IMR-90 (cell line): Measurements from ENCODE around the gene TMEM271. TPM values are rescaled to one million over a fixed set of nuclear protein-coding genes. Genes with fewer than 3 reads are reported as not detected.

Experiments used
- ATAC-seq: fragments of 200-7000 bp; cut with Tn5 transposase; 2 replicates; pipeline ENCODE4 v1.9.1; 2020; ENCODE audit warnings: low read depth, mild to moderate bottlenecking, moderate library complexity
- BruUV-seq: library from RNA; stranded (reverse); fragments of 400-500 nt; replicated peaks from 2 replicates; lab custom pipeline; 2021; lab: Mats Ljungman, UMichigan
- CTCF ChIA-PET: fragments of 300-600 bp; formaldehyde crosslinking; extraction: SDS; loops from one replicate; lab custom pipeline; 2021; ENCODE audit warnings: antibody characterized with exemption; lab: Yijun Ruan, JAX
- POLR2A ChIA-PET: fragments of 300-600 bp; sonication (Branson Sonifier 250); formaldehyde crosslinking; loops from one replicate; lab custom pipeline; 2022; ENCODE audit warnings: antibody characterized with exemption; ENCODE audit not compliant: unreplicated experiment; lab: Charles Lee
- DNase-seq: peaks from one replicate; pipeline ENCODE4 v3.0.0; 2013
- H2AFZ ChIP-seq: replicated peaks from 2 replicates; pipeline ENCODE3; 2013; ENCODE audit warnings: low read length, mild to moderate bottlenecking; ENCODE audit not compliant: poor library complexity
- H2AK5ac ChIP-seq: 2 replicates; pipeline ENCODE4 v1.6.1; 2013; ENCODE audit warnings: low read depth, low read length, inconsistent platforms
- H2AK9ac ChIP-seq: replicated peaks from 2 replicates; pipeline ENCODE3; 2013; ENCODE audit warnings: mild to moderate bottlenecking, low read depth, low read length, moderate library complexity; ENCODE audit not compliant: poor library complexity
- H2BK120ac ChIP-seq: 2 replicates; pipeline ENCODE4 v1.6.1; 2013; ENCODE audit warnings: low read depth, low read length, inconsistent platforms
- H2BK15ac ChIP-seq: 3 replicates; pipeline ENCODE4 v1.6.1; 2013; ENCODE audit warnings: low read depth, low read length, inconsistent platforms
- H2BK20ac ChIP-seq: 2 replicates; pipeline ENCODE4 v1.6.1; 2013; ENCODE audit warnings: low read depth, mild to moderate bottlenecking, inconsistent platforms, low read length, moderate library complexity
- H2BK5ac ChIP-seq: 2 replicates; pipeline ENCODE4 v1.6.1; 2013; ENCODE audit warnings: mild to moderate bottlenecking, low read depth, low read length, inconsistent platforms; ENCODE audit not compliant: poor library complexity, severe bottlenecking
- H3K14ac ChIP-seq: replicated peaks from 2 replicates; pipeline ENCODE4 v1.6.1; 2013; ENCODE audit warnings: low read depth, low read length, inconsistent platforms
- H3K18ac ChIP-seq: 2 replicates; pipeline ENCODE4 v1.6.1; 2013; ENCODE audit warnings: low read depth, low read length, control low read depth
- H3K23ac ChIP-seq: 2 replicates; pipeline ENCODE4 v1.6.1; 2013; ENCODE audit warnings: low read depth, low read length, inconsistent platforms
- H3K27ac ChIP-seq: 2 replicates; pipeline ENCODE4 v1.5.1; 2013; ENCODE audit warnings: mild to moderate bottlenecking, control low read depth, low read length; ENCODE audit not compliant: insufficient read depth
- H3K27me3 ChIP-seq: 2 replicates; pipeline ENCODE4 v1.6.1; 2013; ENCODE audit warnings: low read length; ENCODE audit not compliant: control insufficient read depth, insufficient read depth
- H3K36me3 ChIP-seq: 2 replicates; pipeline ENCODE4 v1.6.1; 2013; ENCODE audit warnings: low read length, mixed read lengths; ENCODE audit not compliant: control insufficient read depth, insufficient read depth
- H3K4ac ChIP-seq: 2 replicates; pipeline ENCODE4 v1.6.1; 2013; ENCODE audit warnings: low read depth, low read length, inconsistent platforms
- H3K4me1 ChIP-seq: 2 replicates; pipeline ENCODE4 v1.6.1; 2013; ENCODE audit warnings: low read length, mixed read lengths; ENCODE audit not compliant: control insufficient read depth, insufficient read depth
- H3K4me2 ChIP-seq: 2 replicates; pipeline ENCODE4 v1.6.1; 2013; ENCODE audit warnings: low read depth, mild to moderate bottlenecking, control low read depth, low read length, moderate library complexity
- H3K4me3 ChIP-seq: 2 replicates; pipeline ENCODE4 v1.5.1; 2013; ENCODE audit warnings: low read depth, mild to moderate bottlenecking, control low read depth, low read length, moderate library complexity; ENCODE audit not compliant: insufficient read depth
- H3K56ac ChIP-seq: 2 replicates; pipeline ENCODE4 v1.6.1; 2013; ENCODE audit warnings: low read length, inconsistent platforms; ENCODE audit not compliant: insufficient read depth; ENCODE audit errors: extremely low read depth
- H3K79me1 ChIP-seq, 2 experiments: 2 replicates each; pipeline ENCODE4 v1.6.1; 2013; ENCODE audit warnings: low read length in 2 of 2, inconsistent platforms in 1 of 2, low read depth in 1 of 2
- H3K9ac ChIP-seq: 2 replicates; pipeline ENCODE4 v1.6.1; 2013; ENCODE audit warnings: low read depth, low read length, control low read depth
- H3K9me1 ChIP-seq: 2 replicates; pipeline ENCODE4 v1.6.1; 2013; ENCODE audit warnings: low read length, inconsistent platforms; ENCODE audit not compliant: insufficient read depth
- H3K9me3 ChIP-seq: 2 replicates; pipeline ENCODE4 v1.6.1; 2013; ENCODE audit warnings: low read length; ENCODE audit not compliant: control insufficient read depth, insufficient read depth
- H4K20me1 ChIP-seq: 2 replicates; pipeline ENCODE4 v1.6.1; 2013; ENCODE audit warnings: low read length, inconsistent platforms; ENCODE audit not compliant: insufficient read depth
- H4K5ac ChIP-seq: 2 replicates; pipeline ENCODE4 v1.6.1; 2013; ENCODE audit warnings: mild to moderate bottlenecking, low read depth, low read length, control low read depth
- H4K8ac ChIP-seq, 2 experiments: 2 replicates each; pipeline ENCODE4 v1.6.1; 2013; ENCODE audit warnings: low read depth in 2 of 2, low read length in 2 of 2, control low read depth in 1 of 2, inconsistent platforms in 1 of 2
- H4K91ac ChIP-seq: 2 replicates; pipeline ENCODE4 v1.6.1; 2013; ENCODE audit warnings: low read depth, low read length, inconsistent platforms; ENCODE audit not compliant: insufficient read depth
- FOS ChIP-seq: fragments of 150-350 bp; IDR thresholded peaks from 2 replicates; pipeline ENCODE4 v1.6.1; 2016; ENCODE audit warnings: low read depth, low read length
- MAFK ChIP-seq: IDR thresholded peaks from 2 replicates; pipeline ENCODE4 v1.6.1; 2012; ENCODE audit warnings: low read depth, low read length, improper control_type of control experiment
- MXI1 ChIP-seq: IDR thresholded peaks from 2 replicates; pipeline ENCODE4 v1.6.1; 2012; ENCODE audit warnings: low read depth, mild to moderate bottlenecking, low read length, moderate library complexity, borderline replicate concordance
- POLR2A ChIP-seq: IDR thresholded peaks from 2 replicates; pipeline ENCODE4 v1.6.1; 2012; ENCODE audit warnings: mild to moderate bottlenecking, low read depth, low read length
- RAD21 ChIP-seq: IDR thresholded peaks from 2 replicates; pipeline ENCODE4 v1.6.1; 2012; ENCODE audit warnings: low read length, improper control_type of control experiment
- RCOR1 ChIP-seq: IDR thresholded peaks from 2 replicates; pipeline ENCODE4 v1.6.1; 2012; ENCODE audit warnings: mild to moderate bottlenecking, low read length, improper control_type of control experiment; ENCODE audit not compliant: insufficient replicate concordance
- SMC3 ChIP-seq: fragments of 150-350 bp; IDR thresholded peaks from 2 replicates; pipeline ENCODE4 v1.6.1; 2016; ENCODE audit warnings: low read depth, mild to moderate bottlenecking, antibody characterized with exemption, low read length, moderate library complexity
- WGBS, 2 experiments: methylation state at CpG; one replicate each; pipeline versions ENCODE4 v1.1.5 to v1.1.7; 2013; ENCODE audit warnings: missing lambda C conversion rate in 2 of 2; ENCODE audit not compliant: insufficient read length in 1 of 2; ENCODE audit errors: extremely low coverage in 2 of 2; 5-methylcytosine and 5-hydroxymethylcytosine counted together
- dilution Hi-C: fragments of 300-500 bp; cut with HindIII; formaldehyde crosslinking; loops from one replicate; pipeline ENCODE4 v1.14.3; 2018; ENCODE audit warnings: low sequenced_read_pairs; ENCODE audit not compliant: unreplicated experiment
- in situ Hi-C: fragments of 300-500 bp; cut with MboI; formaldehyde crosslinking; loops from 3 replicates; pipeline ENCODE4 v1.14.3; 2019; ENCODE audit warnings: low sequenced_read_pairs, inconsistent platforms, mixed read lengths
- intact Hi-C: fragments of 100-400 bp; cut with micrococcal nuclease; formaldehyde crosslinking; loops from 2 replicates; pipeline ENCODE4 v1.10.0; 2022
- polyA plus RNA-seq, 3 experiments: library from polyadenylated mRNA; depleted of rRNA; stranded (reverse); fragments of >200 nt; gene quantifications; 2 replicates each; pipeline ENCODE4 v1.2.3, GENCODE V29; 2012; ENCODE audit warnings: low replicate concordance in 1 of 3
- total RNA-seq: library from RNA; depleted of rRNA; stranded (reverse); fragments of >200 nt; gene quantifications from 2 replicates; pipeline ENCODE4 v1.2.3, GENCODE V29; 2012

Gene TMEM271
- total and polyA plus RNA-seq, 2 of the 4 experiments (the other 2 are of a cell fraction): not detected

DNA sequence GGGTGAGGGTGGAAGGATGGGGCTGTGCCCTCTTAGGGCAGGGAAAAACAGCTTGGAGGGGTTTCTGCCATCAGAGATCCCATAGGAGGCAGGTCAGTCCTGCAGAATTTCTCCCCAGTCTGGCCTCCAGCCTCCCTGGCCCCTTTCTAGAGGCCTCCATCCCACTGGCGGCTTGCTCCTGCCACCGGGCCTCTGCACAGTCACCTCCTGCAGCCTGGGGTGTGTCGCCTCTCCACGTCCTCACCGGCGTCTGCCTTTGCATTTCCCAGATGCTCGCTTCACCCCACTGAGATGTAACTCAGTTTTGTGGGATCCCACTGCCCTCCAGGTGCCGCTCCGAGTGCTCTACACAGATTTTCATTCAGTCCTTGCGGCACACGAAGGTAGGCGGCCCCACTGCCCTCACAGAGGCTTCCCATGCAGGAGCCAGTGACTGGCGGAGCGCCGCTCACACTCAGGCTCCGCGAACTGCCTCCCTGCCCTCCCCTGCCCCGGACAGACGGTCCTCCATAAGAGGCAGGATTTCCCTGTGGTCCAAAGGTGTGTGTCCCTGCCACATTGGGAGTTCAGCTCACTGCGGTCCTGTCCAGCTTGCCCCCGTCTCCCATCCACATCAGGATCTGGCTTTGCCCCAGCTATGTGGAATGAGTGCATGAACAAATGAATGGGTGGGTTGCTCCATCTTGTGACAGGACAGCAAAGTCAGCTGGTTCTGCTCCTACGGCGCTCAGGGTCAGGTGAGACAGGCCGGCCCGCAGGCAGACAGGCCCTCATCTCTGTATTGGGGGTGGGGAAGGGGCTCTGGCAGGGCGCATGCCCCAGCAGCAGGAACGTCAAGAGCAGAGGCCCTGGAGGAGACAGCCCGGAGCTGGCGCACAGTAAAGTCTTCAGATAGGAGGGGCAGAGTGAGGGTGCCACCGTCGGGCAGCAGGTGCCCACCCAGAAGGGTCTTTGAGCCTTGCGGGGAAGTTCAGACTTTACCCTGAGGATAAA, 2.7 kb upstream of the TMEM271 start:
- H3K36me3 ChIP-seq: no peaks in the 10 kb centered on the region
- dilution Hi-C loops: no loop called here
- H4K8ac ChIP-seq: no peak overlapping the region
- H2AFZ ChIP-seq: no peak overlapping the region
- ATAC-seq: no peak
- in situ Hi-C loops: no loop called here
- H2BK120ac ChIP-seq: no peak overlapping the region
- H3K79me1 ChIP-seq: no peaks in the 10 kb centered on the region
- no peak overlapping the region for H3K18ac ChIP-seq
- no peaks in the 10 kb centered on the region; the same call in 1 of the 2 replicates for H3K4me1 ChIP-seq
- no peaks in the 10 kb centered on the region for H3K9me1 ChIP-seq
- ChIA-PET POLR2A (no interaction called here), CTCF (no interaction called here)
- H4K91ac ChIP-seq: no peak overlapping the region
- no peak overlapping the region for H2BK15ac ChIP-seq
- TF ChIP-seq RCOR1 (no peak), FOS (no peak), SMC3 (no peak), POLR2A (no peak), MAFK (no peak), MXI1 (no peak), RAD21 (no peak)
- H3K4ac ChIP-seq: no peak overlapping the region
- H2AK5ac ChIP-seq: no peak overlapping the region
- no peak overlapping the region for H3K9ac ChIP-seq
- H4K5ac ChIP-seq: no peak overlapping the region
- no peak overlapping the region for H3K4me3 ChIP-seq
- intact Hi-C loops: no loop called here
- peaks cover 45% of the 10 kb centered on the region for H3K27me3 ChIP-seq
- H3K23ac ChIP-seq: no peak overlapping the region
- H2AK9ac ChIP-seq: no peak overlapping the region
- no peak for DNase-seq
- H2BK20ac ChIP-seq: no peak overlapping the region
- no peaks in the 10 kb centered on the region for H4K20me1 ChIP-seq
- no peak overlapping the region for H2BK5ac ChIP-seq
- BruUV-seq: no TSS peak
- H3K27ac ChIP-seq: no peak overlapping the region
- 0 out of 2 replicates have a peak, but pooled peaks cover 1% of the 10 kb centered on the region for H3K9me3 ChIP-seq
- WGBS, 2 experiments: 16% methylated on average over 10 of the region's 32 CpGs; no CpG with 5 or more reads in 1 of the 2 experiments
- no peak overlapping the region for H3K4me2 ChIP-seq
- H3K14ac ChIP-seq: no peak overlapping the region
- no peak overlapping the region for H3K56ac ChIP-seq
